ENCODE results near the gene EEF2K. TPM values are rescaled to one million over a fixed set of nuclear protein-coding genes. Genes with fewer than 3 reads are reported as not detected.

EEF2K gene
- total RNA-seq, 1 donor from 2014 or later, result 12.2 TPM

- TF ChIP-seq, protein P1, sequence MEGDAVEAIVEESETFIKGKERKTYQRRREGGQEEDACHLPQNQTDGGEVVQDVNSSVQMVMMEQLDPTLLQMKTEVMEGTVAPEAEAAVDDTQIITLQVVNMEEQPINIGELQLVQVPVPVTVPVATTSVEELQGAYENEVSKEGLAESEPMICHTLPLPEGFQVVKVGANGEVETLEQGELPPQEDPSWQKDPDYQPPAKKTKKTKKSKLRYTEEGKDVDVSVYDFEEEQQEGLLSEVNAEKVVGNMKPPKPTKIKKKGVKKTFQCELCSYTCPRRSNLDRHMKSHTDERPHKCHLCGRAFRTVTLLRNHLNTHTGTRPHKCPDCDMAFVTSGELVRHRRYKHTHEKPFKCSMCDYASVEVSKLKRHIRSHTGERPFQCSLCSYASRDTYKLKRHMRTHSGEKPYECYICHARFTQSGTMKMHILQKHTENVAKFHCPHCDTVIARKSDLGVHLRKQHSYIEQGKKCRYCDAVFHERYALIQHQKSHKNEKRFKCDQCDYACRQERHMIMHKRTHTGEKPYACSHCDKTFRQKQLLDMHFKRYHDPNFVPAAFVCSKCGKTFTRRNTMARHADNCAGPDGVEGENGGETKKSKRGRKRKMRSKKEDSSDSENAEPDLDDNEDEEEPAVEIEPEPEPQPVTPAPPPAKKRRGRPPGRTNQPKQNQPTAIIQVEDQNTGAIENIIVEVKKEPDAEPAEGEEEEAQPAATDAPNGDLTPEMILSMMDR (conservative IDR thresholded peaks at IDR 0.05; ENCODE audit: low read depth, low read length), result no peak
- H3K4me3 ChIP-seq (ENCODE audit: low read depth, low read length), result no peak overlapping the region
- no peak for DNase-seq (ENCODE audit: low read depth)
Measured at GRCh38 chr16:22250522-22250921, 44.4 kb downstream of the EEF2K start.

GRCh38 chr16:22252317-22252716, 46.2 kb downstream of the EEF2K start:
- TF ChIP-seq, protein P1 (conservative IDR thresholded peaks at IDR 0.05; ENCODE audit: low read depth, low read length), result no peak
- DNase-seq (ENCODE audit: low read depth), result no peak
- no peak overlapping the region for H3K4me3 ChIP-seq (ENCODE audit: low read depth, low read length)

GRCh38 chr16:22253272-22253671, 47.2 kb downstream of the EEF2K start:
- TF ChIP-seq, protein P1 (conservative IDR thresholded peaks at IDR 0.05; ENCODE audit: low read depth, low read length), result no peak
- no peak overlapping the region for H3K4me3 ChIP-seq (ENCODE audit: low read depth, low read length)
- DNase-seq (ENCODE audit: low read depth), result no peak

GRCh38 chr16:22255335-22255734, 49.3 kb downstream of the EEF2K start:
- H3K4me3 ChIP-seq (ENCODE audit: low read depth, low read length), result no peak overlapping the region
- TF ChIP-seq, protein P1 (conservative IDR thresholded peaks at IDR 0.05; ENCODE audit: low read depth, low read length), result no peak
- DNase-seq (ENCODE audit: low read depth), result no peak

GRCh38 chr16:22257440-22257839, 51.4 kb downstream of the EEF2K start:
- TF ChIP-seq, protein P1 (conservative IDR thresholded peaks at IDR 0.05; ENCODE audit: low read depth, low read length), result no peak
- no peak overlapping the region for H3K4me3 ChIP-seq (ENCODE audit: low read depth, low read length)
- no peak for DNase-seq (ENCODE audit: low read depth)

DNA sequence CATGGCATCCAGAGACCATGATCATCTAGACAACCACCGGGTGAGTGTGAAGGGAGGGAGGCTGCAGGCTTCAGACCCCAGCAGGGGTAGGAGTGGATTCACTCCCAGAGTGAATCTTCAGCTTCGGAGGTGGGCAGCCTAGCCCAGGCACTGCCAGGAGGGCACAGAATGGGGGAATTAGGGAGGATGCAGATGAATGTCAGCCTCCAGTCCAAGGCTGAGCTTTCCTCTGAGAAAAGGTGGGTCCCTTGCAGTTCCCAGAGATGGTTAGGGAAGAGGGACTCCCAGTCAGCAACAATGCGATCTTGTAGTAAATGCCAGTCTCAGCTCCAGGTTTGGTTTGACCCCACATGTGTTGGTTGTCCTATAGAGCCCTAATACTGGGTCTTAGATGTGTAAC, 54.4 kb downstream of the EEF2K start:
- TF ChIP-seq, protein P1 (conservative IDR thresholded peaks at IDR 0.05; ENCODE audit: low read depth, low read length), result no peak
- DNase-seq (ENCODE audit: low read depth), result no peak
- H3K4me3 ChIP-seq (ENCODE audit: low read depth, low read length), result no peak overlapping the region

- TF ChIP-seq, protein P1 (conservative IDR thresholded peaks at IDR 0.05; ENCODE audit: low read depth, low read length), result no peak
- DNase-seq (ENCODE audit: low read depth), result no peak
- no peak overlapping the region for H3K4me3 ChIP-seq (ENCODE audit: low read depth, low read length)
Measured at GRCh38 chr16:22262460-22262859, 56.4 kb downstream of the EEF2K start.
